Thyroid gland (tissue), 4 donors: ENCODE measurements around the gene DKC1. TPM values are rescaled to one million over a fixed set of nuclear protein-coding genes. Genes with fewer than 3 reads are reported as not detected.

Experiments used
- DNase-seq, 2 donors: peaks; one replicate each; pipeline ENCODE4 v3.0.0-alpha.2; 2019
- H3K27ac ChIP-seq, 3 donors: fragments of 200-600 bp; sonication (generic); 1 replicate in 2 of 3; 2 replicates in 1 of 3; pipeline ENCODE4 v1.5.1; 2016 to 2019; ENCODE audit warnings: mild to moderate bottlenecking in 1 of 3, moderate library complexity in 1 of 3
- H3K27me3 ChIP-seq: fragments of 200-600 bp; sonication (generic); one replicate; pipeline ENCODE4 v1.5.1; 2019
- H3K36me3 ChIP-seq, 2 donors: fragments of 200-600 bp; sonication (generic); one replicate each; pipeline ENCODE4 v1.5.1; 2016 to 2019
- H3K4me1 ChIP-seq, 2 donors: fragments of 200-600 bp; sonication (generic); one replicate each; pipeline ENCODE4 v1.5.1; 2017 to 2019
- H3K4me3 ChIP-seq, 3 donors: fragments of 200-600 bp; sonication (generic); replicated peaks in 1 of 3; 1 replicate in 2 of 3; 2 replicates in 1 of 3; pipeline ENCODE4 v1.5.1; 2016; ENCODE audit warnings: mild to moderate bottlenecking in 1 of 3
- H3K9me3 ChIP-seq: fragments of 200-600 bp; sonication (generic); one replicate; pipeline ENCODE4 v1.5.1; 2017
- CTCF ChIP-seq, 6 experiments: fragments of 200-600 bp in 3 of 6; fragments of 450-650 bp in 3 of 6; sonication (generic) in 3 of 6; IDR thresholded peaks; one replicate each; pipeline ENCODE4 v1.5.1; 2016 to 2019; ENCODE audit warnings: antibody characterized with exemption in 6 of 6, mild to moderate bottlenecking in 2 of 6, inconsistent platforms in 1 of 6, moderate library complexity in 1 of 6
- POLR2A ChIP-seq, 2 donors: fragments of 450-650 bp; IDR thresholded peaks; one replicate each; pipeline ENCODE4 v1.6.1; 2017; ENCODE audit warnings: antibody characterized with exemption in 2 of 2, mild to moderate bottlenecking in 2 of 2, moderate library complexity in 1 of 2
- WGBS, 2 donors: methylation state at CpG; one replicate each; pipeline ENCODE4 v1.1.5; 2017; 5-methylcytosine and 5-hydroxymethylcytosine counted together
- intact Hi-C: fragments of 100-400 bp; cut with DNase I; formaldehyde crosslinking; loops from one replicate; pipeline ENCODE4 v1.15.1; 2023
- total RNA-seq, 4 donors: library from RNA; depleted of rRNA; stranded (reverse); fragments of >200 nt; gene quantifications; one replicate each; pipeline ENCODE4 v1.2.3, GENCODE V29; 2016

Gene DKC1
- total RNA-seq, 4 donors from 2014 or later, result 33.8 to 41.5 (median 35.2) TPM

- no peak for DNase-seq
- H3K9me3 ChIP-seq, result no peaks in the 10 kb centered on the region
- 81 to 94% methylated on average over 13 of the region's 13 CpGs for WGBS, 2 donors
- H3K36me3 ChIP-seq, result no peaks in the 10 kb centered on the region
- H3K4me1 ChIP-seq, result no peaks in the 10 kb centered on the region
- no peak overlapping the region for H3K27ac ChIP-seq
- H3K27me3 ChIP-seq, result no peaks in the 10 kb centered on the region
- TF ChIP-seq POLR2A (IDR thresholded peaks at IDR 0.05), result no peak
- no peak for TF ChIP-seq CTCF (IDR thresholded peaks at IDR 0.05)
- no peak overlapping the region for H3K4me3 ChIP-seq
- intact Hi-C loops, result no loop called here
Measured at GRCh38 chrX:154784149-154784995, 21.7 kb downstream of the DKC1 start.

DNA sequence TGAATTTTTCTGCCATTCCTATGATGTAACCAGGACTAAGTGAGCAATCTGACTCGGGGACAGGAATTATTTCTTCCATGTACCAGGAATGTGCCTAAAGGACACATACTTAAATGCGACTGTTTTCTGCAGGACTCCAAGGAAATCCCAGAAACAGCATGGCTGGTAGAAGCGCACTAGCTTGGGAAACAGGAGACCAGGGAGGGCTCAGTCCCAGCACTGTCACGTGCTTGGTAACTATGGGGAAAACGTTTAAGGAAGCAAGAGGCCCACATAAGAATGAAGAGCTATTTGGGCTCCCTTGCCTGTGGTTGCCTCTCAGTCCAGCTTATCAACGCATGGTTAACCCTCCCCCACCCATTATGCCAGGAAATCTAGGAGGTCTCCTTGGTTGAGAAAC is 23.1 kb downstream of the DKC1 start:
- no peak overlapping the region for H3K4me3 ChIP-seq
- WGBS, 2 donors, result 39 to 60% methylated on average over 3 to 6 of the region's 6 CpGs
- H3K27me3 ChIP-seq, result no peaks in the 10 kb centered on the region
- TF ChIP-seq POLR2A (IDR thresholded peaks at IDR 0.05), result no peak
- no peak for TF ChIP-seq CTCF (IDR thresholded peaks at IDR 0.05)
- no peaks in the 10 kb centered on the region for H3K9me3 ChIP-seq
- no peak overlapping the region for H3K27ac ChIP-seq
- intact Hi-C loops, result no loop called here
- H3K4me1 ChIP-seq, result no peaks in the 10 kb centered on the region
- H3K36me3 ChIP-seq, result no peaks in the 10 kb centered on the region
- no peak for DNase-seq

DNA sequence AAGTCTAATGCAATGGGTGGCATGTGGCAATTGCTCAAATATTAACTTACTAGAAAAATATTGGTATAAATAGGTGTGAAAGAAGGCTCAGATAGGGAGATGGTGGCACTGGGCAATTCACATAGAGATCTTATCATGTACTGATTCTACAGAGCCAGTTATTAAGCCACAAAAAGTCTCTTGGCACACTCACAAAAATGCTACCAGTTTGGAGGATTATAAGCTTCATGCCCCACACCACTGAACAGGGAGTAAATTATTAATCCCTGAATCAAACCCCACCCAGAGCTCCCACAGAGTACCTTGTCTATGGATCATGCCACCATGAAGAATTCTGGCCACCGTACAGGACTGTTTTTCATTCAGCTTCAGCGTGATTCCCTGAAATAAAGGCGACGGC is 28.8 kb downstream of the DKC1 start:
- WGBS, 2 donors, result 71 to 99% methylated on average over 4 of the region's 4 CpGs
- intact Hi-C loops, result no loop called here
- H3K4me3 ChIP-seq, result no peak overlapping the region
- TF ChIP-seq CTCF (IDR thresholded peaks at IDR 0.05), result no peak
- TF ChIP-seq POLR2A (IDR thresholded peaks at IDR 0.05), result no peak
- no peaks in the 10 kb centered on the region for H3K4me1 ChIP-seq
- H3K36me3 ChIP-seq, result no peaks in the 10 kb centered on the region
- no peak for DNase-seq
- no peak overlapping the region for H3K27ac ChIP-seq
- H3K9me3 ChIP-seq, result no peaks in the 10 kb centered on the region
- H3K27me3 ChIP-seq, result no peaks in the 10 kb centered on the region

GRCh38 chrX:154791939-154792338 is 29.3 kb downstream of the DKC1 start:
- Histone ChIP-seq H3K36me3 (no peaks in the 10 kb centered on the region), H3K4me1 (no peaks in the 10 kb centered on the region), H3K4me3 (no peak overlapping the region), H3K9me3 (no peaks in the 10 kb centered on the region), H3K27ac (no peak overlapping the region), H3K27me3 (no peaks in the 10 kb centered on the region)
- DNase-seq, result no peak
- intact Hi-C loops, result no loop called here
- 84 to 88% methylated on average over 3 to 4 of the region's 8 CpGs for WGBS, 2 donors
- TF ChIP-seq POLR2A (IDR thresholded peaks at IDR 0.05) (no peak), CTCF (IDR thresholded peaks at IDR 0.05) (no peak)

DNA sequence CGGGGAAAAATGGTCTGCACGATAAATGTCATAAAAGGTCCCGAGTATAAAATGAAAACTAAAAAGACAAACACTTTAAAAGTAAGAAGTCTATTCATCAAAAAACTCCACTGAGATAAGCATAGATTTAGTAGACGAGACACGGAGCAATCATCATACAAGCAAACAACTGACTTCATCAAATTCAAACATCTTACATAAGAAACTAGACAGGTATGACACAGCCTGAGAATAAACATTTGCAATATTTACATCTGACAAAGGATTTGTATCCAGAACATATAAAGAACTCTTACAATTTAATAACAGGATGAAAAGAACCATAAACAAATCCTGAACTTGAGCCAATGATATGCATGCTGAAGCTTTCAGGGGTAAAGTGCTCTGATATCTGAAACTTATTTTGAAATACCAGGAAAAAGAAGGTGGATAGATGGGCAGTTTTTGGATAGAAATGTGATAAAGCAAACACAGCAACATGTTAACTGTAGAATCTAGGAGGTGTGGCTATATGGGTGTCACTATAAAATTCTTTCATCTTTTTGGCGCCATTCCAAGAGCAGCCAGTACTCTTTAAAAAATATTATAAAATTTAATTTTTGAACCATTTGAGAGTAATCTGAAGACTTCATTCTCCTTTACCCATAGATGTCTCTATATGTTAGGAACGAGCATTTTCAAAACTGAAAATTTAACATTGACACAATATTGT is 30.6 kb downstream of the DKC1 start:
- H3K27ac ChIP-seq, result no peak overlapping the region
- 89 to 95% methylated on average over 7 of the region's 7 CpGs for WGBS, 2 donors
- intact Hi-C loops, result no loop called here
- H3K27me3 ChIP-seq, result no peaks in the 10 kb centered on the region
- DNase-seq, result no peak
- no peaks in the 10 kb centered on the region for H3K9me3 ChIP-seq
- H3K4me1 ChIP-seq, result no peaks in the 10 kb centered on the region
- no peaks in the 10 kb centered on the region for H3K36me3 ChIP-seq
- H3K4me3 ChIP-seq, result no peak overlapping the region
- TF ChIP-seq CTCF (IDR thresholded peaks at IDR 0.05) (no peak), POLR2A (IDR thresholded peaks at IDR 0.05) (no peak)
